Kidney epithelial cell (primary cell): ENCODE measurements around the gene MAD1L1. TPM values are rescaled to one million over a fixed set of nuclear protein-coding genes. Genes with fewer than 3 reads are reported as not detected.

Source experiments
- DNase-seq: peaks from one replicate; pipeline ENCODE4 v3.0.0-alpha.2; 2010; ENCODE audit warnings: low read depth
- H3K27me3 ChIP-seq: 2 replicates; pipeline ENCODE4 v1.6.0; 2011; ENCODE audit warnings: low read length; ENCODE audit not compliant: control insufficient read depth, insufficient read depth
- H3K36me3 ChIP-seq: 2 replicates; pipeline ENCODE4 v1.5.1; 2011; ENCODE audit warnings: low read length; ENCODE audit not compliant: control insufficient read depth, insufficient read depth
- H3K4me3 ChIP-seq: 2 replicates; pipeline ENCODE4 v1.5.1; 2011; ENCODE audit warnings: low read depth, mild to moderate bottlenecking, control low read depth, low read length
- CTCF ChIP-seq: IDR thresholded peaks from 2 replicates; pipeline ENCODE4 v1.5.1; 2011; ENCODE audit warnings: mild to moderate bottlenecking, moderate library complexity, low read length, control low read depth, inconsistent platforms; ENCODE audit not compliant: insufficient read depth, poor library complexity, severe bottlenecking
- total RNA-seq: library from RNA; depleted of rRNA; stranded (reverse); fragments of >200 nt; gene quantifications from 2 replicates; pipeline ENCODE4 v1.2.3, GENCODE V29; 2015

MAD1L1 gene
- total RNA-seq, 1 donor from 2014 or later, result 61.2 TPM

- TF ChIP-seq CTCF, result no peak
- Histone ChIP-seq H3K4me3 (no peak overlapping the region), H3K36me3 (no peaks in the 10 kb centered on the region), H3K27me3 (no peaks in the 10 kb centered on the region)
- no peak for DNase-seq
Measured at GRCh38 chr7:2278026-2278425, 45.3 kb upstream of the MAD1L1 start.

DNA sequence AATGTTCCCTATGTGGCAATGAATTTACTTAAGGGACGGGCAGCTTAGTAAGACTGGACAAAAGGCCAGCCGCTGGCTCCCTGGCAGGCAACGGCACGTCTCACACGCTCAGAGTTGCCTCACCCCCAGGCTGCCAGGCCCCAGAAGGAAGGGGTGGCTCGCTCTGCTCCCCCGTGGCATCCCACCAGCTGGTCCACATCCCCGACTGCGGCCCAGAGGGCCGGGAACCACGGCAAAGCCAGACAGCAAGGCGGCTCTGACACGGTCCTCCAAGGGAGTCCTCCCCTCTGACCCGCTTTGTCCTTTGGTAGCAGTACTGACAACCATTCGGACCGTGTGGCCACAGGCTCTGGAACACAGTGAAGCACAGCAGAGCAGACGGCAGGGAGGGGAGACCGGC is 43.4 kb upstream of the MAD1L1 start:
- H3K4me3 ChIP-seq, result no peak overlapping the region
- no peak for TF ChIP-seq CTCF
- DNase-seq, result no peak
- H3K36me3 ChIP-seq, result no peaks in the 10 kb centered on the region
- no peaks in the 10 kb centered on the region for H3K27me3 ChIP-seq

DNA sequence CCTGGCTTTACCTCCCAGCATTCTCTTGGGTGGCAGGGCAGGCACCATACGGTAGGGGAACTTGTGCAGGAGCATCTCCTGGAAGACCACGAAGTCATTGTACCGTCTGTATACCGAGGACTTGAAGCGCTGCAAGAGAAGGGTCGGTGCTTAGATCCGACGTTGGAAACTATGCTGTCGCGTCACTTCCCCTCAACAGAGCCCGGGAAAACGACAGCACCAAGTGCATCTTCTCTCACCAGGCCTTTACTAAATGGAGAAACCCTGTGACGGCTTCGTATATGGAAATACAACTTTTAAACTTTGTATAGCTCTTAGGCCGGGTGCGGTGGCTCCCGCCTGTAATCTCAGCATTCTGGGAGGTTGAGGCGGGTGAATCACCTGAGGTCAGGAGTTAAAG is 42.4 kb upstream of the MAD1L1 start:
- Histone ChIP-seq H3K27me3 (no peaks in the 10 kb centered on the region), H3K4me3 (no peak overlapping the region), H3K36me3 (no peaks in the 10 kb centered on the region)
- TF ChIP-seq CTCF, result no peak
- no peak for DNase-seq

GRCh38 chr7:2274666-2275065 is 41.9 kb upstream of the MAD1L1 start:
- TF ChIP-seq CTCF, result no peak
- no peak for DNase-seq
- H3K4me3 ChIP-seq, result no peak overlapping the region
- no peaks in the 10 kb centered on the region for H3K36me3 ChIP-seq
- no peaks in the 10 kb centered on the region for H3K27me3 ChIP-seq

- no peak for DNase-seq
- no peak for TF ChIP-seq CTCF
- Histone ChIP-seq H3K27me3 (no peaks in the 10 kb centered on the region), H3K4me3 (no peak overlapping the region), H3K36me3 (no peaks in the 10 kb centered on the region)
Measured at GRCh38 chr7:2273866-2274265, 41.1 kb upstream of the MAD1L1 start.

DNA sequence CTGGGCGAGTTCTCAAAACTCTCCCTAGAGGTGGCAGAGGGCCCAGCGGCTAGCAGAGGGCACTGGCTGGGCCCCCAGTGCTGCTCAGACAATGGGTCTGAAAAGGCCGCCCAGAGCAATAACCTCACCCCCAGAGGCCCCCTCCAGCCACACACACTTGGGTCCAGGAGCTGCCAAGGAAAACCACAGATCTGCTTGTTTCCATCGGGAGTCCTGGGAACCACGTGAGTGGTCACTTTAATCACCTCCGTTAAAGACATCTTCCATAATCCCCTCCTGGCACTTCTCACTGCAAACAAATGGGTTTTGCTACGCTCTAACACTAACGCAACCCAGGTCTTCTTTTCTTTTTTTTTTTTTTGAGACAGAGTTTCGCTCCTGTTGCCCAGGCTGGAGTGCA is 39.3 kb upstream of the MAD1L1 start:
- no peak overlapping the region for H3K4me3 ChIP-seq
- no peaks in the 10 kb centered on the region for H3K36me3 ChIP-seq
- DNase-seq, result no peak
- no peaks in the 10 kb centered on the region for H3K27me3 ChIP-seq
- TF ChIP-seq CTCF, result no peak
